ELR (cell line): ENCODE data around the gene CHD1L.
"Not testable (repeated sequence)": the region's sequence is repeated elsewhere in the genome, so short reads cannot be mapped to it uniquely, and the experiment has no call there.

Experiments used
- DNase-seq: peaks from one replicate; pipeline ENCODE4 v3.0.0-alpha.2; 2015; ENCODE audit warnings: low read depth

The CHD1L gene

DNA sequence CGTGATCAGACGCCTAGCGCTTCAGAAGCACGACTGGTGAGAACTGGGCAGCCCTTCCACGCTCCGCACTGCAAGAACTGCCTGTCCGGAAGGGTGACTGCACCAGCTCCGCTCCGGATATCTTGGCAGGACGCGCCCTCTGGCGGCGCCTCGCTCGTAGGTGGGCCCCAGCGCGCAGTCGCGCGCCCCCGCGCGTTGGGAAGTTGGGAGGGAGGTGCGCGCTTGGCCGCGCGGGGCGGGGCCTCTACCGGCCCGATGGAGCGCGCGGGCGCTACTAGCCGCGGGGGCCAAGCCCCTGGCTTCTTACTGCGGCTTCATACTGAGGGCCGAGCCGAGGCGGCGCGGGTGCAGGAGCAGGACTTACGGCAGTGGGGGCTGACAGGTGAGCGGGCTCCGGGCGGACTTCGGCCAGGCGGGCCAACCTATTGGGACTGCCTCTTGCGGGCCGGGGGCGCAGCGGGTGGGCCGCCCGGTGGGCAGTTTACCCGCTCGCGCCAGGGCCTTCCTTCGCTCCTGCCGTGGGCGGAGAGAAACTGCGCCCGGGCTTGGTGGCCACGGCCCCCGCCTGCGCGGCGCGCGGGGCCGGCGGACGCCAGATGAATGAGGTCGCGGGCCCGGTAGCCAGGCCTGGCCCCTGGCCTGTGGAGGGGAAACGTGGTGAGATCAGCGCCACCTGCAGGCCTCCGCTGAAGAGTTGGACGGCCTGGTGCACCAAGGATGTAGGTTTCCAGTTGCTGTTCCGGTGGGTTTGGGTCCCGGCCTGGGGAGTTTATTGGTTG is at the start of gene CHD1L:
TSS of gene CHD1L (plus strand) at position 236 of the 779 bp plus-strand sequence. CDS start at position 256, 20 bp downstream.
- peak; percentile 94 for DNase-seq

DNA sequence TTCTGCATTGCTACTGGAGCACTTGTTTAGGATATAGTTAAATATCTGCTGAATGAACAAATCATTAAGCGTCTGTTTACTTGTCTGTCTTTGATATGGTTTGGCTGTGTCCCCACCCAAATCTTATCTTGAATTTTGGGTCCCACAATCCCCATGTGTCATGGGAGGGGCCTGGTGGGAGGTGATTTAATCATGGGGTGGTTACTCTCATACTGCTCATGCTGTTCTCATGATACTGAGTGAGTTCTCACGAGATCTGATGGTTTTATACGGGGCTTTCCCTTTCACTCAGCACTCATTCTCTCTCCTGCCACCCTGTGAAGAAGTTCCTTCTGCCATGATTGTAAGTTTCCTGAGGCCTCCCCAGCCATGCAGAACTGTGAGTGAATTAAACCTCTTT is 45.2 kb upstream of the CHD1L start:
- not testable (repeated sequence) for DNase-seq

GRCh38 chr1:147201276-147201675 is 41.2 kb upstream of the CHD1L start:
- DNase-seq, result no peak

- no peak for DNase-seq
These were observed 40.7 kb upstream of the CHD1L start for GRCh38 chr1:147201786-147202185.

DNA sequence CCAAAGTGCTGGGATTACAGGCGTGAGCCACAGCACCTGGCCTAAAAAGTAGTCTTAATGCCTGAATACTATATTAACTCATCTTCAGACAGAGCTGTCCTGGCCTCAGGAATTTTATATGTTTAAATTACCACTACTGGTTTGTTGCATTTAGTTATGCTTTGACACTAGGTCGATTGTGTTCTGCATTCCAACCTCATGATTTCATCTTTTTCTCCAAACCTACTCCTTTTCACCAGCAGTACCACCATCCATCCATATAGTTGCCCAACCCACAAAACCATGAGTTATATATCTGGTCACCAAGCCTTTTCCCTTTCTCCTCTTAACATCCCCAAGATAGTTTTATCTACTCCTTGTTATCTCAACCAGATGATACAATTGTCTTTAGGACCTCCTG is 39.9 kb upstream of the CHD1L start:
- DNase-seq, result peak; percentile 20

GRCh38 chr1:147204080-147204479 is 38.4 kb upstream of the CHD1L start:
- no peak for DNase-seq

DNA sequence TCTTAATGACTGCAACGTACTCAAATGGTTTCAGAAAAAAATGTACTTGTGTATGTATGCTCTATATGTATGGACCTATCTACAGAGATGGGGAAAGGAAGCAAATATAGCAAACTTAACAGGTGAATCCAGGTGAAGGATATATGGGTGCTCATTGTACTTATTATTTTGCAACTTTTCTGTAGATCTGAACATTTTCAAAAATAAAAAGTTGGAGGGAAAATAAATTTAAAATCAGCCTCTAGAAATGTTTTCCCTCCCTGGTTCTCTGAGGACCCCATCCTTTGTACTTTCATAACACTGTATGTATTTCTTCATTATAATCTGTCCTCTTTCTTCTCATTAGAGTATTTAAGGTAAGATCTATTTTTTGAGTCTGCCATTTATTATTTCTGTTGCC is 35.3 kb upstream of the CHD1L start:
- no peak for DNase-seq

- DNase-seq, result no peak
These were observed 33.9 kb upstream of the CHD1L start for GRCh38 chr1:147208619-147209018.

DNA sequence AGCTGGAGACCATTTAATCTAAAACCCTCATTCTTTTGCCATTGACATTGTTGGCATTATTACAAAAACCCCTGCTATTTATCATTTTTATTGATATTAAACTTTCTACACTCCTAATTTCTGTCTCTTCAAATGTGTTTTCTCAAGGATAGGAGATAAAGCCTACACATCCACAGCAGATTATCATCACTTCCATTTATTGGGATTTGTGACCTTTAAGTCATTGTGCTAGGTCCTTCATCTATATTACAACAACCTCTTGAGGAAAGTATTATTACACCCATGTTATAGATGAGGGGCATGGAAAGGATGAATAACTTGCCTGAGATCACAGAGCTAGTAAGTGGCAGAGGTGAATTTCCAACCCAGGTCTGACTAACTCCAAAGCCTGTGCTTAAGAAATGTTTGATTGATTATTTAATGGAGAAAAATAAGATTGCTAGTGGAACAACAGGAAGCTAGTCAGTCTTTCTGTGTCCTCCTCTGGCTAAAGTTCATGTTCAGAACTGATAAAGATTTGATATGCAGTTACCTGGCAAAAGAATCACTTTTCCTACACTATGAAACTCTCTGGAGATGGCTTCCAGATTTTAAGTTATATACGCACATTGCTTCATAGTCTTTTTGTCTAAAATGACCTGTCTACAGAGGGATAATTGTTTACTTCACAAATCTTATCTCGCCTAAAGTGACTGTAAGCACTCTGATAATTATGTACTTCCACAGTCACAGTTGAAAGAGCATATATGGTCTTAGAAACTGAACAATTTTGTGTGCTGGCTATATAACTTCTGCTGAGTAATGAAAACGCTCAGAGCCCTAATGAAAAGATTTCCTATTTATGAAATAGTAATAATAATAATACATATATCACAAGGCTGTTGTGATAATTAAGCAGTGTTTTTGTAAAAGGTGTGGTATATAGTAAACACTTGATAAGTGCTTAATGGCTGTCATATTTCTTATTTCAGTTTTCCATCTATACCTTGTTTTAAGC is 32.4 kb upstream of the CHD1L start:
- no peak for DNase-seq

GRCh38 chr1:147210987-147211386 is 31.5 kb upstream of the CHD1L start:
- no peak for DNase-seq

- no peak for DNase-seq
These were observed 30.9 kb upstream of the CHD1L start for GRCh38 chr1:147211577-147211976.

GRCh38 chr1:147213271-147213670 is 29.2 kb upstream of the CHD1L start:
- DNase-seq, result no peak

GRCh38 chr1:147214325-147214724 is 28.2 kb upstream of the CHD1L start:
- DNase-seq, result no peak

- DNase-seq, result no peak
These were observed 27.5 kb upstream of the CHD1L start for GRCh38 chr1:147214842-147215539.

GRCh38 chr1:147215540-147215916 is 27.0 kb upstream of the CHD1L start:
- no peak for DNase-seq

- DNase-seq, result no peak
These were observed 26.4 kb upstream of the CHD1L start for GRCh38 chr1:147216124-147216523.

GRCh38 chr1:147217141-147217540 is 25.3 kb upstream of the CHD1L start:
- DNase-seq, result no peak

DNA sequence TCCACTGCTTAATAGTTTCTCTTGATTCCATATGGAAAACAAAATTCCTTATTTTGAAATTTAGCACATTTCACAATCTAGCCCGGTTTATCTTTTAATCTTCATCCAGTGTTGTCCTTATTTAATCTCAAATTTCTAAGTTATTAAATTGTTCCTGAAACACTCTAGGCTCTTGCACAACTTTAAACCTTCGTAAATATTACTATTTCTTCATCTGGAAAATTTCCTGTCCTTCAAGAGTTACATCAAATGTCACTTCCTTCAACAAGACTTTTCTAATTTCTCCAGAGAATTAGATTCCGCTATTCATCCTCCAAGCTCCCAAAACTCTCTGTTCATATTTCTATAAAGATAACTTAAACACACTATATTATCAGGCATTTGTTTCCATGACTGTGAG is 23.9 kb upstream of the CHD1L start:
- DNase-seq, result no peak

- no peak for DNase-seq
These were observed 18.5 kb upstream of the CHD1L start for GRCh38 chr1:147223740-147224615.

GRCh38 chr1:147225193-147225730 is 17.2 kb upstream of the CHD1L start, which contains the start of gene FMO5:
Gene FMO5 (minus strand): TSS chr1:147225339. CDS start chr1:147225029, 310 bp downstream.
- peak; percentile 54 for DNase-seq

DNA sequence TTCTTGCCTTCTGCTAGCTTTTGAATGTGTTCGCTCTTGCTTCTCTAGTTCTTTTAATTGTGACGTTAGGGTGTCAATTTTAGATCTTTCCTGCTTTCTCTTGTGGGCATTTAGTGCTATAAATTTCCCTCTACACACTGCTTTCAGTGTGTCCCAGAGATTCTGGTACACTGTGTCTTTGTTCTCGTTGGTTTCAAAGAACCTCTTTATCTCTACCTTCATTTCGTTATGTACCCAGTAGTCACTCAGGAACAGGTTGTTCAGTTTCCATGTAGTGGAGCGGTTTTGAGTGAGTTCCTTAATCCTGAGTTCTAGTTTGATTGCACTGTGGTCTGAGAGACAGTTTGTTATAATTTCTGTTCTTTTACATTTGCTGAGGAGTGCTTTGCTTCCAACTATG is 11.5 kb upstream of the CHD1L start:
- DNase-seq, result not testable (repeated sequence)
